ENCODE measurements around the gene ARRDC5.

DNA sequence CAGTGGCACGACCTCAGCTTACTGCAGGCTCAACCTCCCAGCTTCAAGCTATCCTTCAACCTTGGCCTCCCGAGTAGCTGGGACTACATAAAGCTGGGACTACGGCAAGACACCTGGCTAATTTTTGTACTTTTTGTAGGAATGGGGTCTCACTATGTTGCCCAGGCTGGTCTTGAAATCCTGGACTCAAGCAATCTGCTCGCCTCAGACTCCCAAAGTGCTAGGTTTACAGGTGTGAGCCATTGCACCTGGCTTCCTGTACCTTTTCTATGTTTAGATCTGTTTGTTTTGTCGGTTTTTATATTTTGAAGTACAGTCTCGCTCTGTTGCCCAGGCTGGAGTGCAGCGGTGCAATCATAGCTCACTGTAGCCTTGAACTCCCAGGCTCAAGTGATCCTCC is 53.7 kb downstream of the ARRDC5 start:
- TF ChIP-seq EZH2 (IDR thresholded peaks at IDR 0.05; ENCODE audit: borderline replicate concordance) (no peak), EZH2phosphoT487 (IDR thresholded peaks at IDR 0.05; ENCODE audit: low read depth, severe bottlenecking, unreplicated experiment) (no peak)
- TF ChIP-seq, protein P1, sequence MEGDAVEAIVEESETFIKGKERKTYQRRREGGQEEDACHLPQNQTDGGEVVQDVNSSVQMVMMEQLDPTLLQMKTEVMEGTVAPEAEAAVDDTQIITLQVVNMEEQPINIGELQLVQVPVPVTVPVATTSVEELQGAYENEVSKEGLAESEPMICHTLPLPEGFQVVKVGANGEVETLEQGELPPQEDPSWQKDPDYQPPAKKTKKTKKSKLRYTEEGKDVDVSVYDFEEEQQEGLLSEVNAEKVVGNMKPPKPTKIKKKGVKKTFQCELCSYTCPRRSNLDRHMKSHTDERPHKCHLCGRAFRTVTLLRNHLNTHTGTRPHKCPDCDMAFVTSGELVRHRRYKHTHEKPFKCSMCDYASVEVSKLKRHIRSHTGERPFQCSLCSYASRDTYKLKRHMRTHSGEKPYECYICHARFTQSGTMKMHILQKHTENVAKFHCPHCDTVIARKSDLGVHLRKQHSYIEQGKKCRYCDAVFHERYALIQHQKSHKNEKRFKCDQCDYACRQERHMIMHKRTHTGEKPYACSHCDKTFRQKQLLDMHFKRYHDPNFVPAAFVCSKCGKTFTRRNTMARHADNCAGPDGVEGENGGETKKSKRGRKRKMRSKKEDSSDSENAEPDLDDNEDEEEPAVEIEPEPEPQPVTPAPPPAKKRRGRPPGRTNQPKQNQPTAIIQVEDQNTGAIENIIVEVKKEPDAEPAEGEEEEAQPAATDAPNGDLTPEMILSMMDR (IDR thresholded peaks at IDR 0.05; ENCODE audit: poor library complexity) = no peak

All from hepatocyte (in vitro differentiated cells).